ENCODE data around the gene NCKAP5. TPM values are rescaled to one million over a fixed set of nuclear protein-coding genes. Genes with fewer than 3 reads are reported as not detected.

The NCKAP5 gene
- total and polyA plus RNA-seq, 8 donors: 0.23 to 1.5 (median 0.44) TPM

DNA sequence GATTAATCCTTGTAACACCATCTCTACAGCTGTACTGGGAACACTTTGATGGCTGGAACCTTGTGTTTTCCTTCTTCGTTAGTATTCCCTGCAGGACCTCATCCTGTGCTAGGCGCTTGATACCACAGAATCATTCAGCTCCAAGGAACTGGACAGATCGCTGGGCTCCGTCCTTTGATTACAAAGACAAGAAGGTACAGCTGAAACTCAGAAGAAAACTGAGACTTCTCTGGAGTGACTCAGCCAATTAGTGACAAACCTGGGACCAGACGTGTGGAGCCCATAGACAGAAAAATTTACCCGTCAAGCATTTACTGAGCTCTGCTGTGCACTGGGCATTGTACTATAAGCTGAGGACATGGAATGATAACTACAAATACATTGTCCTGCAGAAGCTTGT lies 67.3 kb downstream of the NCKAP5 start:
- no peaks in the 10 kb centered on the region for H3K27me3 ChIP-seq
- intact Hi-C loops (cut with DNase I): no loop called here
- WGBS, 2 donors: 69 to 78% methylated on average over 6 of the region's 6 CpGs
- no peaks in the 10 kb centered on the region for H3K36me3 ChIP-seq
- H3K4me1 ChIP-seq: no peaks in the 10 kb centered on the region
- DNase-seq (no peak), ATAC-seq (no peak), FAIRE-seq (no peak)
- H3K4me3 ChIP-seq: no peak overlapping the region
- TF ChIP-seq, protein P1, sequence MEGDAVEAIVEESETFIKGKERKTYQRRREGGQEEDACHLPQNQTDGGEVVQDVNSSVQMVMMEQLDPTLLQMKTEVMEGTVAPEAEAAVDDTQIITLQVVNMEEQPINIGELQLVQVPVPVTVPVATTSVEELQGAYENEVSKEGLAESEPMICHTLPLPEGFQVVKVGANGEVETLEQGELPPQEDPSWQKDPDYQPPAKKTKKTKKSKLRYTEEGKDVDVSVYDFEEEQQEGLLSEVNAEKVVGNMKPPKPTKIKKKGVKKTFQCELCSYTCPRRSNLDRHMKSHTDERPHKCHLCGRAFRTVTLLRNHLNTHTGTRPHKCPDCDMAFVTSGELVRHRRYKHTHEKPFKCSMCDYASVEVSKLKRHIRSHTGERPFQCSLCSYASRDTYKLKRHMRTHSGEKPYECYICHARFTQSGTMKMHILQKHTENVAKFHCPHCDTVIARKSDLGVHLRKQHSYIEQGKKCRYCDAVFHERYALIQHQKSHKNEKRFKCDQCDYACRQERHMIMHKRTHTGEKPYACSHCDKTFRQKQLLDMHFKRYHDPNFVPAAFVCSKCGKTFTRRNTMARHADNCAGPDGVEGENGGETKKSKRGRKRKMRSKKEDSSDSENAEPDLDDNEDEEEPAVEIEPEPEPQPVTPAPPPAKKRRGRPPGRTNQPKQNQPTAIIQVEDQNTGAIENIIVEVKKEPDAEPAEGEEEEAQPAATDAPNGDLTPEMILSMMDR (IDR thresholded peaks at IDR 0.05): no peak
- H3K27ac ChIP-seq: no peak overlapping the region
- no peaks in the 10 kb centered on the region for H3K9me3 ChIP-seq

DNA sequence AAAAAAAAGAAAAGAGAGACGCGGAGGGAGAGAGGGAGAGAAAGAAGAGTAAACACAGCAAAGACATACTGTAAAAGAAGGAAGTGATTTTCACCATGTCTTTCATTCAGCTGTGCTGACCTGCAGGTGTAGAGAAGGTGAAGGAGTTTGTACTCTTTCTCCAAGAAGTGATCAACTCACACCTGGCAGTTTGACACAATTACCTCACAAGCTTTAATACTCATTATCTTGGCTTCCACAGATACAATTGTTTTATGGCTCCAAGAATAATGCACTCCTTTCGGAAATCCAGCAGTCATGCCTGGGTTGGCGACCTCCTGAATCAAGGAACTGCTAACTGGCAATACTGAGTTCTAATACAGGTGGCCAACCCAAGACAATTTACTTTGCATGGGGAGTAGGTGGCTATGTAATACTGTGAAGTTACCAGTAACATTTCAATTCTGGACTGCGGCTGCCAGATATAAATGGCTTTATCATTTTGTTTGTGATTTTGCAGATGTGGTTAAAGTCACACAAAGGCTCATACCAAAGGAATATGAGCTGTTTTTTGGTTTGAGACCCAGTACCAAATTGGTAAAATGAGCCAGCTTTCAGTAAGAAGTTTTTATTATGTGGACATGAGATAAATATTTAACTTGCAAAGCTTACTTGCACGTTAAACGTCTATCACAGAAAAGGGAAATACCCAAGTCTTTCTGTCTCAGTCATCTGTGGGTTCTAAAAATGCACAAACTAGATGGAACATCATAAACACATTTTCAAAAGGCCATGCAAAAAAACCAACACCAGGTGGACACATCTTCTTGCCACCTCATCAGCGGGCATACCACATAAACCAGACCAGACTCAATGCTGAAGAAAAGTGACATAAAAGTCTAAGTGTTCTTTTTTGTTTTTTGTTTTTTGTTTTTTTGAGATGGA lies 69.3 kb downstream of the NCKAP5 start:
- ATAC-seq (no peak), DNase-seq (no peak), FAIRE-seq (no peak)
- H3K27ac ChIP-seq: no peak overlapping the region
- TF ChIP-seq, protein P1 (IDR thresholded peaks at IDR 0.05): no peak
- H3K9me3 ChIP-seq: no peaks in the 10 kb centered on the region
- intact Hi-C loops (cut with DNase I): no loop called here
- WGBS, 2 donors: 66 to 72% methylated on average over 8 of the region's 8 CpGs
- no peak overlapping the region for H3K4me3 ChIP-seq
- no peaks in the 10 kb centered on the region for H3K4me1 ChIP-seq
- H3K27me3 ChIP-seq: no peaks in the 10 kb centered on the region
- H3K36me3 ChIP-seq: no peaks in the 10 kb centered on the region

DNA sequence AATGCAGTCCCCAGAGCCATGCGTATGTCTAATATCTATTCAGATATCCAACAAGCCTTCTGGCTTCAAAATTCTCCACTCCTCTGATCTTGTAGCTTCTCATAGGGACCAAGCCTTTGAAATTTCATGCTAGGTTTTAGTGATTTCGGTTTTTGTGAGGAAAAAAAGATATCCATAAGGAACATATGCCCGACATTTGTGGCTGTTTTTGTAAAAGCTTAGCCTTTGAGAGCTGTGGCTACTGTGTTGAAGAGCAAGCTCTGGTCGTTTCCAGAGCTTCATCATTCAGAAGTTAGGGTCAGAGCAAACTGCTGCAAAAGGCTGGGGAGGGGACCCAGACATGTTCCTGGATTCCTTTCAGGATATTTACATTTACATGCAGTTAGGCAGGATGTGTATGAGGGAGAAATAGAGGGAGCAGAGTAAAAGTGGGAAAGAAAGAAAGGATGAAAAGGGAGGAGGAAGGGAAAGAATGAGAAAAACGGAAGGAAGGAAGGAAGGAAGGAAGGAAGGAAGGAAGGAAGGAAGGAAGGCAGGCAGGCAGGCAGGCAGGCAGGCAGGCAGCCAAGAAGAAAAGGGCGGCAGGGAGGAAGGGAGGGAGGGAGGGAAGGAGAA lies 70.2 kb downstream of the NCKAP5 start:
- no peak for ATAC-seq
- no peak overlapping the region for H3K4me3 ChIP-seq
- no peaks in the 10 kb centered on the region for H3K36me3 ChIP-seq
- no peak overlapping the region for H3K27ac ChIP-seq
- TF ChIP-seq, protein P1 (IDR thresholded peaks at IDR 0.05): no peak
- DNase-seq: no peak
- FAIRE-seq: no peak
- 56 to 63% methylated on average over 6 of the region's 6 CpGs for WGBS, 2 donors
- no peaks in the 10 kb centered on the region for H3K9me3 ChIP-seq
- H3K27me3 ChIP-seq: no peaks in the 10 kb centered on the region
- intact Hi-C loops (cut with DNase I): no loop called here
- no peaks in the 10 kb centered on the region for H3K4me1 ChIP-seq

DNA sequence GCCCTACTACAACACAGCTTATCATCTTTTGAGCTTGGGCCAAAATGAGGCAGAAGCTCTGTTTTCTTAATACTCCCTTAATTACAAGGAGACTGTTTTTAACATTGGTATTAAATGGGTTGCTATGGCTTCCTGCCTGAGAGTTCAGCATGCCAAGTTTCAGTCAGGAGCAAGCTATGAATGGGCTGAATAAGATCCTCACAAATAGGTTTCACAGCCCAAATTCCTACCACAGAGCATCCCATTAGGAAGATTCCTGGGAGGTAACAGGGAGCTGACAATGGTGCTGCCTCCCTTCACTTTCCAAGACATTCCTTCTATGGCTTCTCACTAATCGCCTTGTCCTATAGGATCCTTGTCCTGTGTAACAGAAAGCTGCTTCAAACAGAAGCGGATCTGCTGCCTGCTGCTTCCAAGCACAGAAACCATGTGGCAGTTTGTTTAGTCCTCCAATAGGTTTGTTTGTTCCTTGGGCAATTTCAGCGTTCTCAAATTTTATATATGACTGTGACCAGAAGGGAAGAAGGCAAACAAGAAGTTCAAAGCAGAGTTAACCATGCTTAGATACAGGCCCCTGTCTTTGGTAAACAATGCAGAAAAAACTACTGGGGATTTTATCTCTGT lies 70.9 kb downstream of the NCKAP5 start:
- no peak for FAIRE-seq
- no peak overlapping the region for H3K27ac ChIP-seq

More for the DNA sequence above, 70.9 kb downstream of the NCKAP5 start:
- Histone ChIP-seq H3K36me3 (no peaks in the 10 kb centered on the region), H3K4me3 (no peak overlapping the region), H3K27me3 (no peaks in the 10 kb centered on the region), H3K9me3 (no peaks in the 10 kb centered on the region), H3K4me1 (no peaks in the 10 kb centered on the region)
- TF ChIP-seq, protein P1 (IDR thresholded peaks at IDR 0.05): no peak
- intact Hi-C loops (cut with DNase I): no loop called here
- ATAC-seq (no peak), DNase-seq (no peak)
- 59 to 64% methylated on average over 3 of the region's 3 CpGs for WGBS, 2 donors

Data from pancreas (tissue), 10 donors.